NCI-H526 (cell line): ENCODE data around the gene CXorf38.
A peak's percentile ranks its signal among the peaks of the same experiment; 100 is the strongest.
"Not testable (repeated sequence)": the region's sequence is repeated elsewhere in the genome, so short reads cannot be mapped to it uniquely, and the experiment has no call there.

Experiments used
- DNase-seq, 2 experiments: peaks; one replicate each; lab custom pipeline; 2025; lab: John Stamatoyannopoulos, UW

Gene CXorf38

DNA sequence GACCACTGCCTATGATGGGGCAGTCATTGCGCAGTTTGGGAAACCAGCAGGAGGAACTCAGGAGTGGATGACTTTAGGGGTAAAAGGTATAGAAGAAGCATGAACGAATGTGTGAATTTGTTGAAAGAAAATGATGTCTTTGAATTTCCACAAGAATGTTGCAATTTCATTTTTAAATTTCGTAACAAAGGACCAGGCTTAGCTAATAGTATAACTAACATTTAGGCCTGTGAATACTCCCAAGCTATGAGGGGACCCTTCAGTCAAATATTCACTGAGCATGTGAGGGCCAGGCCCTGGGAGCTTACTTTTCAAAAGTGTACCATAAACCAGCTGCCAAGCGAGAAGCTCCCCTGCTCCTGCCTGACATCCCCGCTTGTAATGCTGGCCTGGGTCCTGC lies 18.9 kb downstream of the CXorf38 start:
- DNase-seq, result no peak

DNA sequence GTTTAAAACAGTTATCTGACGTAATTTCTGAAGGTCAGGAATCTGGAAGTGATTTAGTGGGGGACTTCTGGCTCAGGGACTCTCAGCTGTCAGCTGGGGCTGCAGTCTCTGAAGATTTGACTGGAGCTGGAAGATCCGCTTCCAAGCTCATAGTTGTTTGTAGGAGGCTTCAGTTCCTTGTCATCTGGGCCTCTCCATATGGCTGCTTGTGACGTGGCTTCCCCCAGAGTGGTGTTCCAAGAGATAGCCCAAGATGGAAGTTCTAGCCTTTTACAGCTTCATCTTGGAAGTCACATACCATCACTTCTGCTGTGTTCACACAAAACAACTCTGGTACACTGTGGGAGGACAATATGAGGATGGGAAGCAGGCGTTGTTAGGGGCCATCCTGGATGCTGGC lies 22.1 kb downstream of the CXorf38 start:
- DNase-seq, result no peak

DNA sequence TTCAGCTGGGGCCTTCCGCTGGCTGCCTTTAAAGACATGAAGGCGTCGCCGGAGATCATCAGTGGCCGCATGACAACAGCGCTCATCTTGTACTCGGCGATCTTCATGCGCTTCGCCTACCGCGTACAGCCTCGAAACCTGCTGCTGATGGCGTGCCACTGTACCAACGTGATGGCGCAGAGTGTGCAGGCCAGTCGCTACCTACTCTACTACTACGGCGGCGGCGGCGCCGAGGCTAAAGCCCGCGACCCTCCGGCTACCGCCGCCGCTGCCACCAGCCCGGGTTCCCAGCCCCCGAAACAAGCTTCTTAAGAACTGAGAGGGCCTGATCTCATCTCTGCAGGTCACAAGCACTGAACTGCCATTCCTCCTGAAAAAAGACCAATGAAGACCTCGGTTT lies 23.7 kb downstream of the CXorf38 start:
- DNase-seq, result no peak

DNA sequence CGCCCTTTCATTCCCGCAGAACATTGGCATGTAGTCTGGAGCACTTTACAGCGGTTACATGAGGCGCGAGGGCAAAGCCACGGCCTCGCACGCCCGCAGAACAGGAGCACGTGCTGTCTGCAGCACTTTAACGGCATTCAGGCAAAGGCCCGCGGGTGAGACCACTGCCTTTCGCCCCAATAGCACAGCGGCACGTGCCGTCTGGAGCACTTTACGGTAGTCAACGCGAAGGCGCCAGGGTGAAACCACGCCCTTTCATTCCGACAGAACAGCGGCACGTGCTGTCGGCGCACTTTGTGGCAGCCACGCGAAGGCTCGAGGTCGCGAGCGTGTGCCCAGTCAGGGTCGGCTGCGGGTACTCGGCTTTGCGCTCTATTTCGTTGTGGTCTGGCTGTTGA lies 24.2 kb downstream of the CXorf38 start, which contains the start of gene MPC1L:
TSS of gene MPC1L (plus strand) at position 290 of the 398 bp plus-strand sequence. CDS start 138 bp downstream, outside the sequence.
- DNase-seq, result no peak

DNA sequence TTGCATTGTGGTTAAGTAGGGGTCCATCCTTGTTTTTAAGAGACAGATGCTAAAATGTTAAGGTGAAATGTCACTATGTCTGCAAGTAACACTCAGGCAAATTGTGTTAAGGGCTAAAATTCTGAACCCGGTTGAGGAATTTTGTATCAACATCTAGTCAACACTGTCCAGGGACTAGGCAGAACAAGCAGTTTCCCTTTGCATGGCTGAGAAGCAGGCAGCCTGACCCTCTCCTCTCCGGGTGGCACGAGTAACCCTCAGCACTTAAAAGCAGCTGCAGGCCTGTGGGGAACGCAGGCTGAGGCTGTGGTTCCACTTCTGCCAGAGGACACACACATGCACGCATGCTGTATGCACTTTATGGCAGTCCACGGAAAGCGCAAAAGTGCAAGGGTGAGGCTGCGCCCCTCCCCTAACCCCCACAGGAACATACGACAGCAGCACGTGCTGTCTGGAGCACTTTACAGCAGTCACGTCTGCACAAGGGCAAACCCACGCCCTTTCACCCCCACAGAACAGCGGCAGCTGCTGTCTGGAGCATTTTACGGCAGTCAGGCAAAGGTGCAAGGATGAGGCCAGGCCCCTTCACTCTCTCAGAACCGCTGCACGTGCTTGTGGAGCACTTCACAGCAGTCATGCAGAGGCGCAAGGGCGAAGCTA lies 24.8 kb downstream of the CXorf38 start:
- peak in 1 of 2 experiments; percentile 9 for DNase-seq

DNA sequence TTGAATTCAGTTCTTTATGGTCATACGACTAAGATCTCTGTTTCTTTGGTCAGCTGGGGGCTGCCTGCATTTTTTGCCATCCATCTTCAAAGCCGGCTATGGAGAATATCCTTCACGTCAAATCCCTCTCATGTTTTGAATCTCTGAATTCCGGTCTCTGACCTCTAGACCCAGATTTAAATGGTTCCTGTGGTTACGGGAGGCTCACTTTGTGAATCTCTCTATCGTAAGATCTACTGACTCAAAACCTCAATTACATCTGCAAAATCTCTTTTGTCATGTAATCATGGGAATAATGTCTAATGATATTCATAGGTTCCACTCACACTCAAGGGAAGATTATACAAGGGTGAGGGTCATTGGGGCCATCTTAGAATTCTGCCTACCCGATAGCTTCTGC lies 29.8 kb downstream of the CXorf38 start:
- DNase-seq, result no peak

DNA sequence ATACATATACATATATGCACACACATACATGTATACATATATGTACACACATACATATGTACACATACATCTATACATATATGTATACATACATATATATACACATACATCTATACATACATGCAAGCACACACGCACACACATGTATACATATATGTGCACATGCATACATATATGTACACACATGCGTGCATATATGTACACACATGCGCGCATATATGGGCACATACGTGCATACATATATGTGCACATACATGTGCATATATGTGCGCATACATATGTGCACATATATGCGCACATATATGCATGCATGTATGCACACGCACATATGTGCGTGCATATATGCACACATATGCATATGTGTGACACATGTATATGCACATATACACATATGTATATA lies 31.4 kb downstream of the CXorf38 start:
- no peak for DNase-seq

DNA sequence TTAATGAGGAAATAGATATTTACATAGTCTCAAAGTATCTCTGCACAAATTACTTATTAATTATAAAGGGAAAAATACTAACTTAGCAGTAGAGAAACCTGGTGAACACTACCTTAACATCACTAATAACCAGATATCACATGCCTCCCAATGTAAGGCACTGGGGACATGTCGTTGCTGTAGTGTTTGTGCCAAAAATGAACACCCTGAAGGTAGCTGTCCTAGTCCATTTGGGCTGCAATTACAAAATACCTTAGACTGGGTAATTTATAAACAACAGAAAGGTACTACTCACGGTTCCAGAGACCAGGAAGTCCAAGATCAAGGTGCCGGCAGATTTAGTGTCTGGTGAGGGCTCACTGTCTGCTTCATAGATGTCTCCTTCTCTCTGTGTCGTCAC lies 34.9 kb downstream of the CXorf38 start:
- DNase-seq, result no peak

DNA sequence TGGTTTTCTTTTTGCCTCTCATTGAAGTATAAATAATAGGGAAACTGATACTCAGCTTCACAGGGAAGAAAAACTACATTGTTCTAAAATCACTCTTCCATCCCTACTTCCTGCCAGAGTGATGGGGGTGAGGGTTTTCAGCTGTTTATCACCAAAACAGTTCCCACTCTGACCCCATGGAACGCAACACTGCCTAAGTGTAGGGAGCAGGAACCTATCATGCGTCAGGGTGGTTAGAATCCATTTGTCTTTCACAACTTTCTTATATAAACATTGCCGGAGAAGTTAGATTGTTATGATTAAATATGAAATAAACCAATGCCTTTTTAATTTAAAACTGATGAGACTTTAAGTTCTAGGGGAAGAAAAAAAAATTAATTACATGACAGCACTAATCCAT lies 40.0 kb downstream of the CXorf38 start:
- no peak for DNase-seq

DNA sequence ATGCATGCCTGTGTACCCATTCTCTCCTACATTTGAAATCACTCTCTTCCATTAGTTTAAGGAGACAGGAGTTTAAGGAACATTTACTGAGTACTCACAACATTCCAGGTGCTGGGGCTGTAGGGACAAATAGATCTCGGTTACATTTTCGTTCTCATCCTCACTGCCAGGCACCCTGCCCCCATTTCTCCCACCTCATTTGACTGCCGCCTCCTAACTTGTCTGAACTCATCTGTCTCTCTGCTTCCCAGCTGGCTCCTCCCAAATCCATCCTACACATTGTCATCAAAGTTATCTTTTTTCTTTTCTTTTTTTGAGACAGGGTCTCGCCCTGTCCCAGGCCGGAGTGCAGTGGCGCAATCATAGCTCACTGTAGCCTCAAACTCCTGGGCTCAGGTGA lies 43.9 kb downstream of the CXorf38 start:
- DNase-seq, result no peak

DNA sequence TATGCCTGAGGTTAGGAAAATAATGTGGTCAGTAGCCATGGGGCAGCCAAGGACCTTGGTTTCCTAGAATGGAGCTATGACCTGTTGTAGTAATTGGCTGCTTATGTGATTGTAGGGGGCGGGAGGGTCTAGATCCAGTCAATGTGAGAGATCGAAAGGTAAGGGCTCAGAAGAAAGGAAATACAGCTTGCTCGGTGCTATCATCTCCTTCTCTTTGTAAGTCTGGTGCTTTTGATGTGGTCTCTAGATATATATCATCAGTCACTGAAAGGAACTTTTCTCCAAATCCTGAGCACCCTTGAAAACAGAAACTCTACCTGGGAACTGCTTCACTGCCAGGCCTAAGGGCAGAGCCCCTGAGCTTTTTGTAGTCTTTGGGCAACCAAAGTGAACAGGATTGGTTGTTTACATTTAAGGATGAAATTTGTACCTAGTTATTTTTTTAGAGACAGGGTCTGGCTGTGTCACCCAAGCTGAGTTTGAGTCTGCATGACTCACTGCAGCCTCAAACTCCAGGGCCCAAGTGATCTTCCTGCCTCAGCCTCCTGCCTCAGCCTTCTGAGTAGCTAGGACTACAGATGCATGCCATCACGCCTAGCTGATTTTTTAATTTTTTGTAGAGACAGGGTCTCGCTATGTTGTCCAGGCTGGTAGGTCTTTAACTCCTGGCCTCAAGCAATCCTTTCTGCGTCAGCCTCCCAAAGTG lies 57.6 kb downstream of the CXorf38 start:
- not testable (repeated sequence) for DNase-seq

DNA sequence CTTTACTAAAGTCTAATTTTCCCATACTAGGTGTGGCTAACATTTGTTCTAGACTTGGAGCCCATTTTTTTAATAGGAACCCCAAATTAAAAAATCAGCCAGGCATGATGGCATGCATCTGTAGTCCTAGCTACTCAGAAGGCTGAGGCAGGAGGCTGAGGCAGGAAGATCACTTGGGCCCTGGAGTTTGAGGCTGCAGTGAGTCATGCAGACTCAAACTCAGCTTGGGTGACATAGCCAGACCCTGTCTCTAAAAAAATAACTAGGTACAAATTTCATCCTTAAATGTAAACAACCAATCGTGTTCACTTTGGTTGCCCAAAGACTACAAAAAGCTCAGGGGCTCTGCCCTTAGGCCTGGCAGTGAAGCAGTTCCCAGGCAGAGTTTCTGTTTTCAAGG lies 59.7 kb downstream of the CXorf38 start:
- not testable (repeated sequence) for DNase-seq

DNA sequence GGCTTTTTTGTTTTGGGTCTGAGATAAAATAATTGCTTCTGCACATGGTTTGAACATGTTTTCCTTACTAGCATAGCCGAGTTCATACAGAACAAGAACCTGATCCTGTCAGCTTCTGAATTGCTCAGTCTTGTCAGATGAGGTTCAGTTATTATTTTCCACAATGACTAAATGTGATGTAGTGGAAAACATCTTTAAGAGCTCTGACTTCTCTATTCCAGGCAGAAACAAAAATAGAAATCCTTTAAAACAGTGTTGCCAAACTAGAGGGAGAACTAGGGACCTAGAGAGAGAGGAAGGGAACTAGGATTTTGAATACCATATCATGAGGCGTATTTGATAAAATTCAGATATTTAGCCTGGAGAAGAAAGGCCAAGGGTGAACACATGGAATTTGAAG lies 64.5 kb downstream of the CXorf38 start:
- no peak for DNase-seq

DNA sequence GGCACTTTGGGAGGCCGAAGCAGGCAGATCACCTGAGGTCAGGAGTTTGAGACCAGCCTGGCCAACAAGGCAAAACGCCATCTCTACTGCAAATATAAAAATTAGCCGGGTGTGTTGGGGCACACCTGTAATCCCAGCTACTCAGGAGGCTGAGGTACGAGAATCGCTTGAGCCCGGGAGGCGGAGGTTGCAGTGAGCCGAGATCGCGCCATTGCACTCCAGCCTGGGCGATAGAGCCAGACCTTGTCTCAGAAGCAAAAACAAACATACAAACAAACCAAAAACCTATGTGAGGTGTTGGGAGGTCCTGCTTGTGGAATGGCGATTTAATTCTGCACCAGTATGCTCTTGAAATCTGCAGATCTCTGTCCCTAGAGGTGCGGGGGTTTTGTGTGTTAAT lies 65.2 kb downstream of the CXorf38 start:
- not testable (repeated sequence) for DNase-seq

DNA sequence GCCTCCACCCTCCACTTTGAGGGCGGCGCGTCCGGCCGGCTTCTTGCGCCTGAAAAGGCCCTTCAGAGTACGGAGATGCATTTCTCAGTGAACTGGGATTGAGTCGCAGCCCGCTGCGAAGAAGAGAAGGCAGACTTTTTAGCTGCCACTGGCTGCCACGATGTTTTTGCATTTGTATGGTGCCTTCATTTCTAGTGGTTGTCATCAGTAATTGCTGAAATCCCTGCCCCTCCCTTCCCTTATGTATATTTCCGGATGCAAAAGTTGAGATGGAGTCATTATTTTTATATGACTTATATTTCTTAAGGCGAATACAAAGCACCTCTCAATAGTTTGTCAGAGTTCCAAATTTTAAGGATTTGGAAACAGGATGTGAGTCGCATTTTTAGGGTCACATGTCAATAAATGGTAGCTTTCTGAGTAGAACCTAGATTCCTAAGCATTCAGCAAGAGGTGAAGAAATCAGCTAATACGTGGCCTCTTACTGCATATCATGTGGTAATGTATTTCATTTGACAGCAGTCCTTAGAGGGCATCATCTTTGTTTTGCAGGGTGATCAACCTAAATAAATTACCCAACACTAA lies 65.9 kb downstream of the CXorf38 start:
- DNase-seq, result peak in 1 of 2 experiments; percentile 48

DNA sequence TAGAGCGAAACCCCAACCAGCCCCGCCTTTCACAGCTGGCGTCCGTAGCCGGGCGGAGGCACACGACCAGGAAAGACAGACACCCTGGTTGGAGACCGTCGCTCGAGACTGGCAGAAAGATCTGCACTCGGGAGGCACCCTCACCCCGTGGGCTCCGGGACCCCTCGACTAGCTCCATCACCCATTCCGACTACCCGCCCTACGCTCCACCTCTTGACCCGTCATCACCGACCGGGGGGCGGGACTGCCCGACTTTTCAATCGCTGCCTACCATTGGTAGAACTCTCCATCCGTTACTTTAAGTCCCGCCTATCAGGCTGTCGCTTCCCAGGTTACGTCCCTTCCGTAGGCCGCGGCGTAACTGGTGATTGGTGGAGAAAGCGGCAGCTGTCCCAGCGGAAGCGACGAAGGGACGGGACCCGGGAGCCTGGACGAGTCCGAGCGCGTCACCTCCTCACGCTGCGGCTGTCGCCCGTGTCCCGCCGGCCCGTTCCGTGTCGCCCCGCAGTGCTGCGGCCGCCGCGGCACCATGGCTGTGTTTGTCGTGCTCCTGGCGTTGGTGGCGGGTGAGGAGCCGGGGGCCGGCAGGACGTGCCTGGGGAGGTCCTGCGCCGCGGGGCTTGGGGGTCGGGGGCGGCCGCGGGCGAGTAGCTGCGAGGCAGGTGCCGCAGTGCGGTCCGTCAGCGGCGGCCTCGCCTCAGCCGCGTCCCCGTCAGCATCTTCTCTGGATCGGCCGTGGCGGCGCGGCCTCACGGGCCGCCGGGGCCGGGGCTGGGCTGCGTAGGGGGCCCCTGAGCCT lies 66.6 kb downstream of the CXorf38 start, which contains the start of gene ATP6AP2:
TSS of gene ATP6AP2 (plus strand) at position 434 of the 799 bp plus-strand sequence. CDS start at position 530, 96 bp downstream.
- DNase-seq, result peak; percentile 96 to 98

DNA sequence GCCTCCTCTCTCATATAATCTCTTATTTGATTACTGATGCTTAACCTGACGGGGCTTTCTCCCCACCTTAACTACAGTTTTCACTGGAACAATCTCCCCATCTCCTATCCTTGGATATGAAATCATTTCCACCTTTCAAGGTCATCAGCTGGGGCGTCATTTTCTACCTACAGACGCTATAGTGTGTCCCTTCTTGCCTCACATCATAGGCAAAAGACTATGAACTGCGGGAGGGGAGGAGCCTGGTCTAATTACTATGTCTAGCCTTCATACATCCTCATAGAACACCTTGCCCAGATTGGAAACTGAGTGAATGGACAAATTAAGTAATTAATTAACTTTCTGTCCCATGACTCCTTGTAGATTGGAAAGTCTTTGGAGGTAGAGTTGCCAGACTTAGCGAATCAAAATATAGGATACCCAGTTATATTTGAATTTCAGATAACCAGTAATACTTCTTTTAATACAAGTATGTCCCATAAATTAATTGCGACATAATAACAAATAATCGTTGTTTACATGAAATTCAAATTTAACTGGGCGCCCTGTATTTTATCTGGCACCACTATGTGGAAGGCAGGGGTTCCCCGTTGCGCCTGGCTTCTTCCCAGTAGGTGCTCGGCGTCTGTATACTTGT lies 67.3 kb downstream of the CXorf38 start:
- peak in 1 of 2 experiments; percentile 24 for DNase-seq

DNA sequence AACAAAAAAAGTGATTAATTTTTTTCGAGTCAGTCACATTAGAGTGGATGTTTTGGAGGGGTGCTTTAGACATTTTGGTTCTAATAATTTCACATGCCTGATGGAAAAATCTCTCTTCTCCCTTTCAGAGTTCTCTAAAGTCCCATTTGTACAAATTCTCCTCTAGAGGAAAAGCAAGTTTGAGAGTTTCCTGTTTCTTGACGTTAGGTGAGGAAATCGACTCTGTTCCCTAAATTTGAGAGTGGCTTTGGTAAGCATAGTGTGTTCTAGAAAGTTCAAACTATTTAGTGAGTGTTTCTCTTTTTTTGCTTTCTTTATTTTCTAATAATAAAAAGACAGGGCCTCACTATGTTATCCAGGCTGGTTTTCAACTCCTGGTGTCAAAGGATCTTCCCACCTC lies 68.2 kb downstream of the CXorf38 start:
- DNase-seq, result no peak

DNA sequence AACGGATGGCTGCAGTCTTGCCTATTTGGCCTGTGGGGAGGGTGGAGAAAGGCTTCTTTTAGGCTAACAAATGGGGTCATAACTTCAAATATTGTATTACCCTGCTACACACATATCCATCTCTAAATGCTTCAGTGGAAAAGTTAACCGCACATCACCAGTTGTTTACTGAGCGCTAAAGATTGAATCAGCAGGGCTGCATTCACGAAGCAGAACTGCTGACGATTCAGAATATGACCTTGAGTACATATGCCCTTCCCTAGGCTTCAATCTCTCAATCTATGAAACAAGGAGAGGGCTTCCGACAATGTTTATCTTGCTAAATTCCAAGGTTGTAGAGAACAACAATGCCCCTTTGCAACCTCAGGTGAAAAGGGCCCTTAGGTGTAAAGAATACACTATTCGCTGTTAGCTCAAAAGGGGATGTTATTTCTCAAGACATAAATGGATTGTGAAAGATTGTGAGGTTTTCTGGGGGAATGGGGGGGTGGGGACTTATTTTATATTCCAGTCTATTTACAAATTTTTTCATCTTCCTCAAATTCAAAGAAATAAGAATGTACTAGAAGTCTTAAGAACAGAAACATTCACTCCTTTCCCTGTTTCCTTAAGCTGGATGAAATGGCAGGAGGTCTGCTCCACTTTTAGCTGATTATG lies 69.2 kb downstream of the CXorf38 start:
- no peak for DNase-seq
